ENCODE results near the gene TECPR1.

TECPR1 gene

DNA sequence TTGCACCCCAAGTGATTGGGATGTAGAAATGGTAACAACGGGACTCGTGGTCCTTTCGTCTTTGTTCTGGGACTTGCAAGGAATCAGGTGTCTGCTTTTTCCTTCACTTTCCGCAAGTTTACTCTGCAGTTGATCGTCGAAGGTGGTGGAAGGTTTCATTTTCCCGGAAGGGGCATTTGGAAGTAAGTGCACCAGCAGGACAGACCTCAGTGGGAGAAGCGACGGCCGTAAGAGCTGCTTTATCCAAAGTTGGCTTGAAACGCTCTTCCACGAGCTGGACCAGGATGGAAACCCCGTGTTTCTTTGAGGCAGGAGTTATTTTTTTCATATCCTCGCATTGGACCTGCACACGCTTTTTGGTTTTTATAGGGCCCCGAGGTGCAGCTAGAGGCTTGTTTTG lies 30.7 kb upstream of the TECPR1 start:
- CTCF ChIA-PET: interaction anchor here (0.7 to 1.5 kb wide), 3 partner anchors 12 to 134 kb away, joined by 3 to 8 read pairs (median 3); partner anchors contain the start of gene BAIAP2L1
- Histone ChIP-seq H3K27ac (ENCODE audit: extremely low read depth, low read depth, low read length) (no peak overlapping the region), H3K4me1 (ENCODE audit: control insufficient read depth, insufficient read depth, low read length) (peaks cover 12% of the 10 kb centered on the region), H3K4me3 (ENCODE audit: low read depth, low read length) (peak overlapping the region; percentile 70), H3K36me3 (ENCODE audit: control insufficient read depth in 2 of 2, insufficient read depth in 1 of 2, low read length in 2 of 2) (peaks cover 0 to 32% of the 10 kb centered on the region in 2 experiments; a peak in 1 of 3 replicates), H3K9me3 (ENCODE audit: control insufficient read depth, insufficient read depth, low read depth, low read length) (no peaks in the 10 kb centered on the region)
- no peak for TF ChIP-seq ZNF214 (tag by site-specific recombination; IDR thresholded peaks at IDR 0.05; ENCODE audit: borderline replicate concordance)
- TF ChIP-seq KLF1 (tag by site-specific recombination; IDR thresholded peaks at IDR 0.05): no peak
- TF ChIP-seq ZNF660 (tag by site-specific recombination; IDR thresholded peaks at IDR 0.05): no peak
- no peak for TF ChIP-seq ZNF16 (tag by site-specific recombination; IDR thresholded peaks at IDR 0.05; ENCODE audit: low read depth)
- TF ChIP-seq, protein P1, sequence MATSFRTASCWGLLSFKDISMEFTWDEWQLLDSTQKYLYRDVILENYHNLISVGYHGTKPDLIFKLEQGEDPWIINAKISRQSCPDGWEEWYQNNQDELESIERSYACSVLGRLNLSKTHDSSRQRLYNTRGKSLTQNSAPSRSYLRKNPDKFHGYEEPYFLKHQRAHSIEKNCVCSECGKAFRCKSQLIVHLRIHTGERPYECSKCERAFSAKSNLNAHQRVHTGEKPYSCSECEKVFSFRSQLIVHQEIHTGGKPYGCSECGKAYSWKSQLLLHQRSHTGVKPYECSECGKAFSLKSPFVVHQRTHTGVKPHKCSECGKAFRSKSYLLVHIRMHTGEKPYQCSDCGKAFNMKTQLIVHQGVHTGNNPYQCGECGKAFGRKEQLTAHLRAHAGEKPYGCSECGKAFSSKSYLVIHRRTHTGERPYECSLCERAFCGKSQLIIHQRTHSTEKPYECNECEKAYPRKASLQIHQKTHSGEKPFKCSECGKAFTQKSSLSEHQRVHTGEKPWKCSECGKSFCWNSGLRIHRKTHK (tag by site-specific recombination; IDR thresholded peaks at IDR 0.05): no peak
- TF ChIP-seq ZNF658 (tag by site-specific recombination; IDR thresholded peaks at IDR 0.05): no peak
- no peak for TF ChIP-seq ZBTB1 (tag by site-specific recombination; IDR thresholded peaks at IDR 0.05)
- TF ChIP-seq ZNF561 (tag by site-specific recombination; IDR thresholded peaks at IDR 0.05; ENCODE audit: borderline replicate concordance): no peak
- TF ChIP-seq ZNF341 (tag by site-specific recombination; IDR thresholded peaks at IDR 0.05; ENCODE audit: low read depth): peak; percentile 70
- TF ChIP-seq ZNF292 (tag by site-specific recombination; IDR thresholded peaks at IDR 0.05; ENCODE audit: borderline replicate concordance, low read depth): no peak
- TF ChIP-seq ZNF585B (tag by site-specific recombination; IDR thresholded peaks at IDR 0.05): no peak
- TF ChIP-seq, protein P2, sequence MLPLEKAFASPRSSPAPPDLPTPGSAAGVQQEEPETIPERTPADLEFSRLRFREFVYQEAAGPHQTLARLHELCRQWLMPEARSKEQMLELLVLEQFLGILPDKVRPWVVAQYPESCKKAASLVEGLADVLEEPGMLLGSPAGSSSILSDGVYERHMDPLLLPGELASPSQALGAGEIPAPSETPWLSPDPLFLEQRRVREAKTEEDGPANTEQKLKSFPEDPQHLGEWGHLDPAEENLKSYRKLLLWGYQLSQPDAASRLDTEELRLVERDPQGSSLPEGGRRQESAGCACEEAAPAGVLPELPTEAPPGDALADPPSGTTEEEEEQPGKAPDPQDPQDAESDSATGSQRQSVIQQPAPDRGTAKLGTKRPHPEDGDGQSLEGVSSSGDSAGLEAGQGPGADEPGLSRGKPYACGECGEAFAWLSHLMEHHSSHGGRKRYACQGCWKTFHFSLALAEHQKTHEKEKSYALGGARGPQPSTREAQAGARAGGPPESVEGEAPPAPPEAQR (tag by site-specific recombination; IDR thresholded peaks at IDR 0.05): no peak
- TF ChIP-seq, protein P3, sequence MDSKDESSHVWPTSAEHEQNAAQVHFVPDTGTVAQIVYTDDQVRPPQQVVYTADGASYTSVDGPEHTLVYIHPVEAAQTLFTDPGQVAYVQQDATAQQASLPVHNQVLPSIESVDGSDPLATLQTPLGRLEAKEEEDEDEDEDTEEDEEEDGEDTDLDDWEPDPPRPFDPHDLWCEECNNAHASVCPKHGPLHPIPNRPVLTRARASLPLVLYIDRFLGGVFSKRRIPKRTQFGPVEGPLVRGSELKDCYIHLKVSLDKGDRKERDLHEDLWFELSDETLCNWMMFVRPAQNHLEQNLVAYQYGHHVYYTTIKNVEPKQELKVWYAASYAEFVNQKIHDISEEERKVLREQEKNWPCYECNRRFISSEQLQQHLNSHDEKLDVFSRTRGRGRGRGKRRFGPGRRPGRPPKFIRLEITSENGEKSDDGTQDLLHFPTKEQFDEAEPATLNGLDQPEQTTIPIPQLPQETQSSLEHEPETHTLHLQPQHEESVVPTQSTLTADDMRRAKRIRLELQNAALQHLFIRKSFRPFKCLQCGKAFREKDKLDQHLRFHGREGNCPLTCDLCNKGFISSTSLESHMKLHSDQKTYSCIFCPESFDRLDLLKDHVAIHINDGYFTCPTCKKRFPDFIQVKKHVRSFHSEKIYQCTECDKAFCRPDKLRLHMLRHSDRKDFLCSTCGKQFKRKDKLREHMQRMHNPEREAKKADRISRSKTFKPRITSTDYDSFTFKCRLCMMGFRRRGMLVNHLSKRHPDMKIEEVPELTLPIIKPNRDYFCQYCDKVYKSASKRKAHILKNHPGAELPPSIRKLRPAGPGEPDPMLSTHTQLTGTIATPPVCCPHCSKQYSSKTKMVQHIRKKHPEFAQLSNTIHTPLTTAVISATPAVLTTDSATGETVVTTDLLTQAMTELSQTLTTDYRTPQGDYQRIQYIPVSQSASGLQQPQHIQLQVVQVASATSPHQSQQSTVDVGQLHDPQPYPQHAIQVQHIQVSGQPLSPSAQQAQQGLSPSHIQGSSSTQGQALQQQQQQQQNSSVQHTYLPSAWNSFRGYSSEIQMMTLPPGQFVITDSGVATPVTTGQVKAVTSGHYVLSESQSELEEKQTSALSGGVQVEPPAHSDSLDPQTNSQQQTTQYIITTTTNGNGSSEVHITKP (tag by site-specific recombination; IDR thresholded peaks at IDR 0.05): peak; percentile 42; the same call in 1 of the 2 replicates
- POLR2A ChIA-PET: interaction anchor here (0.5 kb wide), 1 partner anchor 198 kb away, joined by 4 read pairs; no protein-coding TSS in a partner anchor

DNA sequence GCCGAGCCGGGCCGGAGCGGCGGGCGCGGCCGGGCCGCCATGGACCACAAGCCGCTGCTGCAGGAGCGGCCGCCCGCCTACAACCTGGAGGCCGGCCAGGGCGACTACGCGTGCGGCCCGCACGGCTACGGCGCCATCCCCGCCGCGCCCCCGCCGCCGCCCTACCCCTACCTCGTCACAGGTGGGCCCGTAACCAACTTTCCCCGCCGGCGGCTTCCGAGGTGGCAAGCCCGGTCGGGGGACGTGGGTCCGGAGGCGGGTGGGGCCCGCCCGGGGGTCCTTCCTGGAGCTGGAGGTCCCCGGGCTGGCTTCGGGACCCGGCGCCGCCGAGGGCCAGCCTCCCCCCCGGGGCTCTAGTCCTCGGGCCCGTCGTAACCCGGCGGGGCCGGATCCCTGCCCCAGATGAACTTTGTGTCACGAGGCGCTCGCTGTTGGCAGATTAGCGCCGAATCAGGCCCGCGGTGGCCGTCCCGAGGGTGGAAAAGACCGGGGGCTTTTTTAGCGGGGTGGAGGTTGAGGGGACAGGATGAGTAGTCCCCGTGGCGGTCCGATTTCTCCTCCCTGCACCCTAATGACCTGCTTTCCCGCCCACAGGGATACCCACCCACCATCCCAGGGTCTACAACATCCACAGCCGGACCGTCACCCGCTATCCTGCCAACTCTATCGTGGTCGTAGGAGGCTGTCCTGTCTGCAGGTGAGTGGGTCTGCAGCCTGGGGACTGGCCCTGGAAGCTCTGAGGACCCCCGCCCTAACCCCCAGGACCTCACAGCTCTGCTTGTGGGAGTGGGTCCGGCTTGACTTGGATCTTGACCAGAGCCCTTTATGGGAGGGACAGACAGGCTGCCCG lies 29.9 kb upstream of the TECPR1 start:
- H3K27ac ChIP-seq (ENCODE audit: extremely low read depth, low read depth, low read length): peak overlapping the region; percentile 68; the same call in 1 of the 2 replicates
- no peaks in the 10 kb centered on the region for H3K9me3 ChIP-seq (ENCODE audit: control insufficient read depth, insufficient read depth, low read depth, low read length)
- H3K36me3 ChIP-seq (ENCODE audit: control insufficient read depth in 2 of 2, insufficient read depth in 1 of 2, low read length in 2 of 2): peaks cover 0 to 32% of the 10 kb centered on the region in 2 experiments; a peak in 2 of 3 replicates
- CTCF ChIA-PET: interaction anchor here (1.5 kb wide), 1 partner anchor 12 kb away, joined by 8 read pairs; no protein-coding TSS in a partner anchor
- H3K4me1 ChIP-seq (ENCODE audit: control insufficient read depth, insufficient read depth, low read length): peaks cover 12% of the 10 kb centered on the region
- POLR2A ChIA-PET: interaction anchor here (0.5 kb wide), 1 partner anchor 197 kb away, joined by 4 read pairs; no protein-coding TSS in a partner anchor
- H3K4me3 ChIP-seq (ENCODE audit: low read depth, low read length): peak overlapping the region; percentile 70
- TF ChIP-seq ZNF10 (tag by site-specific recombination; IDR thresholded peaks at IDR 0.05) (no peak), ZXDB (tag by site-specific recombination; IDR thresholded peaks at IDR 0.05) (peak; percentile 97), ZNF629 (tag by site-specific recombination; IDR thresholded peaks at IDR 0.05) (no peak), ZNF473 (tag by site-specific recombination; IDR thresholded peaks at IDR 0.05) (no peak), ZNF341 (tag by site-specific recombination; IDR thresholded peaks at IDR 0.05; ENCODE audit: low read depth) (no peak), ZNF501 (tag by site-specific recombination; IDR thresholded peaks at IDR 0.05) (no peak), MEIS1 (CRISPR knock-in tag; IDR thresholded peaks at IDR 0.05; ENCODE audit: borderline replicate concordance) (no peak), ZNF585B (tag by site-specific recombination; IDR thresholded peaks at IDR 0.05) (no peak), ZFHX2 (tag by site-specific recombination; conservative IDR thresholded peaks at IDR 0.05) (peak; percentile 80), ZFP37 (tag by site-specific recombination; IDR thresholded peaks at IDR 0.05) (0 out of 2 replicates have a peak, but pooled peaks have one; percentile 19)
- TF ChIP-seq, protein P4, sequence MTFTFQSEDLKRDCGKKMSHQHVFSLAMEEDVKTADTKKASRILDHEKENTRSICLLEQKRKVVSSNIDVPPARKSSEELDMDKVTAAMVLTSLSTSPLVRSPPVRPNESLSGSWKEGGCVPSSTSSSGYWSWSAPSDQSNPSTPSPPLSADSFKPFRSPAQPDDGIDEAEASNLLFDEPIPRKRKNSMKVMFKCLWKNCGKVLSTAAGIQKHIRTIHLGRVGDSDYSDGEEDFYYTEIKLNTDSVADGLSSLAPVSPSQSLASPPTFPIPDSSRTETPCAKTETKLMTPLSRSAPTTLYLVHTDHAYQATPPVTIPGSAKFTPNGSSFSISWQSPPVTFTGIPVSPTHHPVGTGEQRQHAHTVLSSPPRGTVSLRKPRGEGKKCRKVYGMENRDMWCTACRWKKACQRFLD (tag by site-specific recombination; IDR thresholded peaks at IDR 0.05): no peak
- TF ChIP-seq, protein P5, sequence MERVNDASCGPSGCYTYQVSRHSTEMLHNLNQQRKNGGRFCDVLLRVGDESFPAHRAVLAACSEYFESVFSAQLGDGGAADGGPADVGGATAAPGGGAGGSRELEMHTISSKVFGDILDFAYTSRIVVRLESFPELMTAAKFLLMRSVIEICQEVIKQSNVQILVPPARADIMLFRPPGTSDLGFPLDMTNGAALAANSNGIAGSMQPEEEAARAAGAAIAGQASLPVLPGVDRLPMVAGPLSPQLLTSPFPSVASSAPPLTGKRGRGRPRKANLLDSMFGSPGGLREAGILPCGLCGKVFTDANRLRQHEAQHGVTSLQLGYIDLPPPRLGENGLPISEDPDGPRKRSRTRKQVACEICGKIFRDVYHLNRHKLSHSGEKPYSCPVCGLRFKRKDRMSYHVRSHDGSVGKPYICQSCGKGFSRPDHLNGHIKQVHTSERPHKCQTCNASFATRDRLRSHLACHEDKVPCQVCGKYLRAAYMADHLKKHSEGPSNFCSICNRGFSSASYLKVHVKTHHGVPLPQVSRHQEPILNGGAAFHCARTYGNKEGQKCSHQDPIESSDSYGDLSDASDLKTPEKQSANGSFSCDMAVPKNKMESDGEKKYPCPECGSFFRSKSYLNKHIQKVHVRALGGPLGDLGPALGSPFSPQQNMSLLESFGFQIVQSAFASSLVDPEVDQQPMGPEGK (tag by site-specific recombination; IDR thresholded peaks at IDR 0.05): 0 out of 2 replicates have a peak, but pooled peaks have one; percentile 28

All from HEK293 (cell line).